ENCODE measurements around the gene ADAP1.

ADAP1 gene

GRCh38 chr7:935164-935873 lies 19.2 kb downstream of the ADAP1 start:
- Histone ChIP-seq H3K36me3 (ENCODE audit: control insufficient read depth, insufficient read depth, low read length) (no peaks in the 10 kb centered on the region), H3K79me2 (peaks cover 2% of the 10 kb centered on the region), H2AFZ (no peak overlapping the region), H3K4me2 (ENCODE audit: low read length) (no peak overlapping the region), H3K9me3 (ENCODE audit: control insufficient read depth, low read length) (no peaks in the 10 kb centered on the region), H3K27ac (no peak overlapping the region), H3K4me3 (ENCODE audit: low read depth, low read length) (no peak overlapping the region), H3K4me1 (no peaks in the 10 kb centered on the region), H3K9ac (no peak overlapping the region), H3K27me3 (ENCODE audit: control insufficient read depth, insufficient read depth, low read length) (no peaks in the 10 kb centered on the region)
- TF ChIP-seq CTCF (IDR thresholded peaks at IDR 0.05) = no peak

GRCh38 chr7:934469-935163 lies 19.9 kb downstream of the ADAP1 start:
- Histone ChIP-seq H3K4me3 (ENCODE audit: low read depth, low read length) (no peak overlapping the region), H2AFZ (no peak overlapping the region), H3K9ac (no peak overlapping the region), H3K9me3 (ENCODE audit: control insufficient read depth, low read length) (no peaks in the 10 kb centered on the region), H3K4me2 (ENCODE audit: low read length) (no peak overlapping the region), H3K27me3 (ENCODE audit: control insufficient read depth, insufficient read depth, low read length) (no peaks in the 10 kb centered on the region), H3K4me1 (no peaks in the 10 kb centered on the region), H3K27ac (no peak overlapping the region), H3K36me3 (ENCODE audit: control insufficient read depth, insufficient read depth, low read length) (no peaks in the 10 kb centered on the region), H3K79me2 (peaks cover 2% of the 10 kb centered on the region)
- TF ChIP-seq CTCF (IDR thresholded peaks at IDR 0.05) = no peak

GRCh38 chr7:932651-932975 lies 21.9 kb downstream of the ADAP1 start:
- no peak overlapping the region for H3K27ac ChIP-seq
- no peak overlapping the region for H2AFZ ChIP-seq
- no peak overlapping the region for H3K9ac ChIP-seq
- no peaks in the 10 kb centered on the region for H3K4me1 ChIP-seq
- H3K4me3 ChIP-seq (ENCODE audit: low read depth, low read length) = no peak overlapping the region
- no peak overlapping the region for H3K4me2 ChIP-seq (ENCODE audit: low read length)
- no peaks in the 10 kb centered on the region for H3K27me3 ChIP-seq (ENCODE audit: control insufficient read depth, insufficient read depth, low read length)
- H3K9me3 ChIP-seq (ENCODE audit: control insufficient read depth, low read length) = no peaks in the 10 kb centered on the region
- no peaks in the 10 kb centered on the region for H3K79me2 ChIP-seq
- no peaks in the 10 kb centered on the region for H3K36me3 ChIP-seq (ENCODE audit: control insufficient read depth, insufficient read depth, low read length)
- TF ChIP-seq CTCF (IDR thresholded peaks at IDR 0.05) = no peak

GRCh38 chr7:931871-932650 lies 22.4 kb downstream of the ADAP1 start:
- no peak for TF ChIP-seq CTCF (IDR thresholded peaks at IDR 0.05)
- H3K36me3 ChIP-seq (ENCODE audit: control insufficient read depth, insufficient read depth, low read length) = no peaks in the 10 kb centered on the region
- no peak overlapping the region for H3K4me3 ChIP-seq (ENCODE audit: low read depth, low read length)
- no peaks in the 10 kb centered on the region for H3K9me3 ChIP-seq (ENCODE audit: control insufficient read depth, low read length)
- H3K27me3 ChIP-seq (ENCODE audit: control insufficient read depth, insufficient read depth, low read length) = no peaks in the 10 kb centered on the region
- no peak overlapping the region for H3K9ac ChIP-seq
- peaks cover 2% of the 10 kb centered on the region for H3K79me2 ChIP-seq
- H3K4me2 ChIP-seq (ENCODE audit: low read length) = no peak overlapping the region
- no peak overlapping the region for H3K27ac ChIP-seq
- no peak overlapping the region for H2AFZ ChIP-seq
- H3K4me1 ChIP-seq = no peaks in the 10 kb centered on the region

Data from parathyroid adenoma (tissue), 2 donors.